ENCODE measurements around the gene PTPN18. TPM values are rescaled to one million over a fixed set of nuclear protein-coding genes. Genes with fewer than 3 reads are reported as not detected.

Gene PTPN18
- total RNA-seq, 4 donors from 2014 or later, result 43.1 to 104 (median 57.0) TPM

DNA sequence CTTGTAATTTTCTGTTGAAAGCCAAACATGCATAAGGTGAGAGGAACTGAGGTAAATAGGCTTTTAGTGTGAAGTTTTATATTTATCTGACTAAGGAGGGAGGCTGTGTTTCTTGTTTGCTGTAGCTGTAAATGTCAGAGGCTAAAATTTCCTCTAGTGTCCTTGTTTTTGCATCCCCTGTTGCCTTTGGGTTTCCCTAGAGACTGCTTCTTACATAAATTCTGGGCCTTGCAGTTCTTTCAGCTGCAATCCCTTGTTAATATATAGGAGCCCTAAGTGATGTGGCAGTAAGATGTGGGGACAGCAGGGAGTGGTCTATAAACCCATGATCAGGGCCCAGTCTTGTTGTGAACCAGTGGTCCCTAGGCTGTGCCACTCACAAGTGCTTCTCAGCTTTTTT, 20.6 kb upstream of the PTPN18 start:
- DNase-seq (ENCODE audit: low spot score), result no peak
- ATAC-seq (ENCODE audit: low FRiP score), result no peak
- TF ChIP-seq, protein P1, sequence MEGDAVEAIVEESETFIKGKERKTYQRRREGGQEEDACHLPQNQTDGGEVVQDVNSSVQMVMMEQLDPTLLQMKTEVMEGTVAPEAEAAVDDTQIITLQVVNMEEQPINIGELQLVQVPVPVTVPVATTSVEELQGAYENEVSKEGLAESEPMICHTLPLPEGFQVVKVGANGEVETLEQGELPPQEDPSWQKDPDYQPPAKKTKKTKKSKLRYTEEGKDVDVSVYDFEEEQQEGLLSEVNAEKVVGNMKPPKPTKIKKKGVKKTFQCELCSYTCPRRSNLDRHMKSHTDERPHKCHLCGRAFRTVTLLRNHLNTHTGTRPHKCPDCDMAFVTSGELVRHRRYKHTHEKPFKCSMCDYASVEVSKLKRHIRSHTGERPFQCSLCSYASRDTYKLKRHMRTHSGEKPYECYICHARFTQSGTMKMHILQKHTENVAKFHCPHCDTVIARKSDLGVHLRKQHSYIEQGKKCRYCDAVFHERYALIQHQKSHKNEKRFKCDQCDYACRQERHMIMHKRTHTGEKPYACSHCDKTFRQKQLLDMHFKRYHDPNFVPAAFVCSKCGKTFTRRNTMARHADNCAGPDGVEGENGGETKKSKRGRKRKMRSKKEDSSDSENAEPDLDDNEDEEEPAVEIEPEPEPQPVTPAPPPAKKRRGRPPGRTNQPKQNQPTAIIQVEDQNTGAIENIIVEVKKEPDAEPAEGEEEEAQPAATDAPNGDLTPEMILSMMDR (IDR thresholded peaks at IDR 0.05), result no peak

DNA sequence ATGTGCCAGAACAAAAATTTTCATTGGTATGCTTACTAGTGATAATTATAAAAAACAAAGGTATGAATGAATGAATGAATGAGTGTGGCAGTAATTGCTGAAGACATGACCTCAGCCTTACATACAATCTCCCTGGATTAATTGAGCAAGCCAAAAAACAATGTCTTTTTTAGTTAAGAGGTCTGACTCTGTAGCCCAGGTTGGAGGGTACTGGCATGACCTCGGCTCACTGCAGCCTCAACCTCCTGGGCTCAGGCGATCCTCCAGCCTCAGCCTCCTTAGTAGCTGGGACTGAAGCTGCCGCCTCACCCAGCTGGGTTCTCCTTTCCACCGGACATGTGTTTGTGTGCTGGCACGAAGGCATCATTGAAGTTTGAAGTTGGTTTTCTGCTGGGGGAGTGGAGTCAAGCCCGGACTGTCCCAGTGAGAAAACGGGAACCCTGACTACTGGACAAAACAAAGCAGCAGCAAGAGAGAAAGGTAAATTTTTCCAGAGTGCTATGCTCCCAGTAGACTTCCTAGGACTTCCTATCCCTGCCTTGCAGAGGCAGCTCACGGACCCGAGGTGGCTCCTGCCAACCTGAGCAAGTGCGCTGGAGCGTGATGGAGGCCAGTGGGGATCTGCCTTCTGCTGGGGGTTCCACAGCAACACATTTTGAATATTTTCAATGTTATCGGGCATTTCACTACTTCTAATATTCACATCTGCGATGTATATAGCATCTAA, 19.5 kb upstream of the PTPN18 start:
- TF ChIP-seq, protein P1 (IDR thresholded peaks at IDR 0.05), result no peak
- no peak for ATAC-seq (ENCODE audit: low FRiP score)
- DNase-seq (ENCODE audit: low spot score), result peak; percentile 8

DNA sequence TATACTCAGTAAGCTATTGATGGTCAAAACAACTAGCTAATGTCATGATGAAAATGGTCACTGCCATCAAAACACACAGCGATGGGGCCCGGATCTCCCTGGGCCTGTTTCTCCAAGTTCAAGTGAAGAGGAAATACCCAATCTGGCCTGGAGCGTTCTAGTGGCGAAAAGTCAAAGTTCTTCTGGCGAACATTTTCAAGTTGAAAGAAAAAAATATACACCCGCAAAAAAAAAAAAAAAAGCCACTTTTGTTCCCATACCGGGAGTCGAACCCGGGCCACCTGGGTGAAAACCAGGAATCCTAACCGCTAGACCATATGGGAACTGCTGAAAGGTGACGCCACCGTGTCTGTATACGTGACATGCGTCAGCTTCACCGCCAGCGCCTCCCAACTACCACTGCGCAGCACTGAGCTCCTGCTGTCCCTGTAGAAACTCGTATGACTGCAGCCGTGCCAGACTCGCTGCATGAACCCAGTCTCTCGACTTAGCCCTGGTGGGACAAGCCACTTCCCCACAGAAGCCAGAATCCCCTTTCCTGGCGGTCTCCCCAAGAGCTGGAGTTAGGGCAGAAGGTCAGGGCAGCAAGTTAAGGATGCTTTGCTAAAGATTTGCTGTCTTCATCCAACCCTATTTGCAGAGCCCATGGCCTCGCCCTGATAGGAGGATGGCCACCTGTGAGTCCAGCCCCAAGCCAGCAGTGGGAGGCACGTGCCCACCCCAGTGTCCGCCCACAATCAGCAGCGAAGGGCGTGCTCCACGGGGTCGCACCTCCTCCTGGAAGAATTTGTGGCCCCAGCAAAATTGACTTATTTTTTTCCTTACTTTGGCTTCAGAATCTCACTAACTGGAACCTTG, 18.8 kb upstream of the PTPN18 start:
- peak; percentile 55 for DNase-seq (ENCODE audit: low spot score)
- ATAC-seq (ENCODE audit: low FRiP score), result no peak
- TF ChIP-seq, protein P1 (IDR thresholded peaks at IDR 0.05), result no peak

DNA sequence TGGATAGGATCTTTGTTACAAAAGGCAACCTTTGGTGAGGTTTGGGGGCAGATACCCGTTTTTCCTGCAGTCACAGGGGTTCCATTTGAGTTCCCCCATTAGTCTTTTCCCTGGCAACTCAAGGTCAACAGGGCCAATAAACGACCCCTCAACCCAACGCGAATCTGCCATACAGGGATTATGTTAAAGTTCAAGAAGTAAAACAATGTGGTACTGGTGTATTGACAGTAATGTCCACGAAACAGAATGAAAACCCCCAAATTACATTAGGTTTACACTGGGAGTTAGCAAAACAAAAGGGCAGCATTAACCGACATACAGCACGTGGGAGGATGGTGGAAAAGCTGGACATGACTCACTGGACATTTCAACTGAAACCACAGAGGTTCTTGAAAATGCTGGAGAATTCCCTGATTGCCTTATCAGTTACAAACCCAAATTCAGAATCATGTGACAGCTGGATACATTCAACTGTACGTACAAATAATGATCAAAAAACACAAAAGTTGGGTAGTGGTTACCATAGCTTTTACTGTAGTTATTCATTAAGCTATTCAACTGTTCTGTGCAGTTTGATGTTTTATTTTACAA, 18.0 kb upstream of the PTPN18 start:
- ATAC-seq (ENCODE audit: low FRiP score) (no peak), DNase-seq (ENCODE audit: low spot score) (no peak)
- TF ChIP-seq, protein P1 (IDR thresholded peaks at IDR 0.05), result no peak

DNA sequence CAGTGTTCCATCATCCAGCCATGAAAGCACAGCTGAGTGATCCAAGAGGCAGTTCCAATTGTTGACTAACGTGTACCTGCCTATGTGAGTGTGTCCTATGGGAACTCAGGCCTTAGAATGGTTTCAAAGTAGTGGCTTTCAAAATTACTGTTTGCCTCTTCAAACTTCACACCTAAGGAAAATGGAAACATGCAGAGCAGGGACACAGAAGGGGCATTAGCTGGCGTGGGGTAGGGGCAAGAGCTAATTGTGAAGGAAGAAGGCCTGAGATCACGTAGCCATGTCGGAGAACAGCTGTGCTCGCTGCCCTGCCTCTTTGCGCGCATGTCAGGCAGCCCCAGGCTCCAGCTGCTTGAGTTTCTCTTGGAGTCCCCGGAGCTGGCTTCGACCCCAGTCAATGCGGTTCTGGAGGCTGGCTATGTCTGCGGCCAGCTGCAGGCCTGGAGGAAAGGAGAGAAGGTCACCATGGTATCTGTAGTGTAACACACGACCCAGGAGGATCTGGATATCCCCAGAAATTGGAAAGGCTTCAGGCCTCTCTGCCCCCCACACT, 17.0 kb upstream of the PTPN18 start:
- DNase-seq (ENCODE audit: low spot score) (no peak), ATAC-seq (ENCODE audit: low FRiP score) (no peak)
- TF ChIP-seq, protein P1 (IDR thresholded peaks at IDR 0.05), result no peak

DNA sequence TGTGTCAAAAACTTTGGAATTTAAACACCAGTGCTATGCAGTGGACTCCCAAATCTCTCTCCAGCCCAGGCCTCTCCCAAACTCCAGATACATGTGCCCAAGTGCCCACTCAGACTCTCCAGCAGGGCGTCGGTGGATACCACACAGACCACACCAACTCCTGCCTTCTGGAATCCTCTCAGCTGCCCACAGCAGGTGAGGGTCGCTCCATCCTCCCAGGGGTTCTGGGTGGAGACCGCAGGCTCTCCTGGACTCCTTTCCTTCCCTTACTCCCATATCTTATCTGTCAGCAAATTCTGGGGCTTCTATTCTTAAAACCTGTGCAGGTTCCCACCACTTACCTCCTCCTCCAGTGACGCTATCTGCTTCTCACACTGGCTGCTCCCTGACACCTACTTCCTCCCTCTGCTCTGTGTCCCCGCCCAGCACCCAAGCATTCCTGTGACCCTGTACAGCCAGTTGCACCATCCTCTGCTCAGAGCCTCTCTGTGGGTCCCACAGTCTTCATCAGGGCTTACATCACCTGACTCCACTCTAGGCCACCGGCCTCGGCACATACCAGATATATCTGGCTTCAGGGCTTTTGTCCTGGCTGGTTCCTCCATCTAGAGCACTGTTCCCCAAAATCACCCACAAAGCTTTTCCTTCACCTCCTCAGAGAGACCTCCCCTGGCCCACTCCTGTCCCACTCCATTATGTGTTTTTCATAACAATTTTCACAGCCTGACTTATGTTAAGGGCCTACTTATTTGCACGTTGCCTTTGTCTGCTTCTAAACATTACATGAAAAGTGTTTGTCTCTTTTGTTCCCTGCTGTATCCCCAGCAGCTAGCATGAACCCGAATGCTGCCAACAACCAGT, 15.7 kb upstream of the PTPN18 start:
- ATAC-seq (ENCODE audit: low FRiP score), result no peak
- TF ChIP-seq, protein P1 (IDR thresholded peaks at IDR 0.05), result no peak
- DNase-seq (ENCODE audit: low spot score), result no peak

All from omental fat pad (tissue), 4 donors.